HG03139 (cell line): Measurements from ENCODE around the gene SEZ6.

Experiments used
- ATAC-seq: cut with Tn5 transposase; IDR thresholded peaks from one replicate; pipeline ENCODE4 v1.9.1; 2021; ENCODE audit not compliant: unreplicated experiment

The SEZ6 gene

GRCh38 chr17:29005936-29006511 lies at the start of gene SEZ6:
TSS of gene SEZ6 (minus strand) at chr17:29006033. CDS start at chr17:29005869, 164 bp downstream.
- no peak for ATAC-seq

- no peak for ATAC-seq
These were observed 49.0 kb upstream of the SEZ6 start for GRCh38 chr17:29054835-29055234.

GRCh38 chr17:29051731-29052130 lies 45.9 kb upstream of the SEZ6 start:
- ATAC-seq = no peak

GRCh38 chr17:29051194-29051593 lies 45.4 kb upstream of the SEZ6 start:
- no peak for ATAC-seq

GRCh38 chr17:29050176-29050575 lies 44.3 kb upstream of the SEZ6 start:
- no peak for ATAC-seq

GRCh38 chr17:29049541-29050145 lies 43.8 kb upstream of the SEZ6 start:
- no peak for ATAC-seq

GRCh38 chr17:29048440-29049368 lies 42.9 kb upstream of the SEZ6 start:
- ATAC-seq = no peak

- ATAC-seq = no peak
These were observed 40.6 kb upstream of the SEZ6 start for GRCh38 chr17:29046473-29046839.

- no peak for ATAC-seq
These were observed 40.1 kb upstream of the SEZ6 start for GRCh38 chr17:29045734-29046472.

- ATAC-seq = no peak
These were observed 39.2 kb upstream of the SEZ6 start for GRCh38 chr17:29045026-29045425.

GRCh38 chr17:29043539-29044145 lies 37.8 kb upstream of the SEZ6 start:
- no peak for ATAC-seq

GRCh38 chr17:29042679-29043538 lies 37.1 kb upstream of the SEZ6 start, which contains the start of gene PIPOX:
TSS of gene PIPOX (plus strand) at chr17:29043141. CDS start at chr17:29043226, 85 bp downstream.
- no peak for ATAC-seq

- ATAC-seq = no peak
These were observed 36.3 kb upstream of the SEZ6 start for GRCh38 chr17:29042026-29042678.

- ATAC-seq = no peak
These were observed 35.7 kb upstream of the SEZ6 start for GRCh38 chr17:29041571-29041970.

- ATAC-seq = no peak
These were observed 35.3 kb upstream of the SEZ6 start for GRCh38 chr17:29041091-29041490.

- no peak for ATAC-seq
These were observed 34.1 kb upstream of the SEZ6 start for GRCh38 chr17:29039764-29040598.

GRCh38 chr17:29038085-29038795 lies 32.4 kb upstream of the SEZ6 start:
- ATAC-seq = no peak

- no peak for ATAC-seq
These were observed 31.9 kb upstream of the SEZ6 start for GRCh38 chr17:29037739-29038084.
